ENCODE data around the gene CPEB3. TPM values are rescaled to one million over a fixed set of nuclear protein-coding genes. Genes with fewer than 3 reads are reported as not detected.
"Not testable (repeated sequence)": the region's sequence is repeated elsewhere in the genome, so short reads cannot be mapped to it uniquely, and the experiment has no call there.

The CPEB3 gene
- total RNA-seq, 1 experiment from 2014 or later: 2.8 TPM

- H3K4me1 Mint-ChIP-seq (ENCODE audit: insufficient read depth, unreplicated experiment): no peaks in the 10 kb centered on the region
- no peaks in the 10 kb centered on the region for H3K9me3 Mint-ChIP-seq (ENCODE audit: unreplicated experiment)
- peaks cover 65% of the 10 kb centered on the region for H3K36me3 Mint-ChIP-seq (ENCODE audit: insufficient read depth, unreplicated experiment)
- ChIA-PET CTCF (no interaction called here), POLR2A (interaction anchor here (0.6 to 0.9 kb wide), 2 partner anchors 8 to 229 kb away, joined by 4 read pairs; partner anchors contain the start of gene TNKS2)
- no peak overlapping the region for H3K4me3 Mint-ChIP-seq (ENCODE audit: unreplicated experiment)
- DNase-seq (ENCODE audit: unreplicated experiment): no peak
- intact Hi-C loops (cut with micrococcal nuclease): no loop called here
- H3K27me3 Mint-ChIP-seq (ENCODE audit: insufficient read depth, unreplicated experiment): no peaks in the 10 kb centered on the region
- BruUV-seq (replicated peaks): no TSS peak
- H3K27ac Mint-ChIP-seq (ENCODE audit: low read depth, unreplicated experiment): no peak overlapping the region
- TF ChIP-seq CTCF (IDR thresholded peaks at IDR 0.05; ENCODE audit: unreplicated experiment): no peak
Observed at GRCh38 chr10:92027141-92027540, 263.7 kb downstream of the CPEB3 start.

GRCh38 chr10:92025340-92025739 lies 265.5 kb downstream of the CPEB3 start:
- H3K9me3 Mint-ChIP-seq (ENCODE audit: unreplicated experiment); BruUV-seq (replicated peaks); H3K27ac Mint-ChIP-seq (ENCODE audit: low read depth, unreplicated experiment); H3K4me3 Mint-ChIP-seq (ENCODE audit: unreplicated experiment); H3K27me3 Mint-ChIP-seq (ENCODE audit: insufficient read depth, unreplicated experiment); intact Hi-C loops (cut with micrococcal nuclease); DNase-seq (ENCODE audit: unreplicated experiment); H3K4me1 Mint-ChIP-seq (ENCODE audit: insufficient read depth, unreplicated experiment); CTCF ChIA-PET: not testable (repeated sequence)
- POLR2A ChIA-PET: interaction anchor here (0.6 to 0.8 kb wide), 2 partner anchors 10 to 161 kb away, joined by 4 to 5 read pairs; no protein-coding TSS in a partner anchor
- H3K36me3 Mint-ChIP-seq (ENCODE audit: insufficient read depth, unreplicated experiment): peaks cover 64% of the 10 kb centered on the region

GRCh38 chr10:92024700-92025099 lies 266.2 kb downstream of the CPEB3 start:
- BruUV-seq (replicated peaks): no TSS peak

GRCh38 chr10:92014620-92015019 lies 276.3 kb downstream of the CPEB3 start:
- Mint-ChIP-seq H3K27ac (ENCODE audit: low read depth, unreplicated experiment) (no peak overlapping the region), H3K27me3 (ENCODE audit: insufficient read depth, unreplicated experiment) (no peaks in the 10 kb centered on the region), H3K36me3 (ENCODE audit: insufficient read depth, unreplicated experiment) (peaks cover 64% of the 10 kb centered on the region), H3K9me3 (ENCODE audit: unreplicated experiment) (no peaks in the 10 kb centered on the region), H3K4me3 (ENCODE audit: unreplicated experiment) (no peak overlapping the region), H3K4me1 (ENCODE audit: insufficient read depth, unreplicated experiment) (peaks cover 6% of the 10 kb centered on the region)
- POLR2A ChIA-PET: no interaction called here
- TF ChIP-seq CTCF (IDR thresholded peaks at IDR 0.05; ENCODE audit: unreplicated experiment): no peak
- BruUV-seq (replicated peaks): no TSS peak
- no peak for DNase-seq (ENCODE audit: unreplicated experiment)
- CTCF ChIA-PET: no interaction called here
- intact Hi-C loops (cut with micrococcal nuclease): no loop called here

More at GRCh38 chr10:92024700-92025099, 266.2 kb downstream of the CPEB3 start:
- Mint-ChIP-seq H3K36me3 (ENCODE audit: insufficient read depth, unreplicated experiment) (peaks cover 67% of the 10 kb centered on the region), H3K4me3 (ENCODE audit: unreplicated experiment) (no peak overlapping the region), H3K9me3 (ENCODE audit: unreplicated experiment) (no peaks in the 10 kb centered on the region), H3K4me1 (ENCODE audit: insufficient read depth, unreplicated experiment) (no peaks in the 10 kb centered on the region), H3K27ac (ENCODE audit: low read depth, unreplicated experiment) (no peak overlapping the region), H3K27me3 (ENCODE audit: insufficient read depth, unreplicated experiment) (no peaks in the 10 kb centered on the region)
- POLR2A ChIA-PET: interaction anchor here (0.6 kb wide), 1 partner anchor 160 kb away, joined by 4 read pairs; no protein-coding TSS in a partner anchor
- no peak for TF ChIP-seq CTCF (IDR thresholded peaks at IDR 0.05; ENCODE audit: unreplicated experiment)
- DNase-seq (ENCODE audit: unreplicated experiment): no peak
- intact Hi-C loops (cut with micrococcal nuclease): no loop called here
- CTCF ChIA-PET: interaction anchor here (0.8 kb wide), 1 partner anchor 702 kb away, joined by 4 read pairs; no protein-coding TSS in a partner anchor
